ENCODE data around the gene CENPH. TPM values are rescaled to one million over a fixed set of nuclear protein-coding genes. Genes with fewer than 3 reads are reported as not detected.
A peak's percentile ranks its signal among the peaks of the same experiment; 100 is the strongest.

CENPH gene
- total and polyA plus RNA-seq, 2 of the 13 experiments (the other 11 are each of a cell fraction or from before 2014, with no cell fraction given): 11.2 to 28.8 TPM

DNA sequence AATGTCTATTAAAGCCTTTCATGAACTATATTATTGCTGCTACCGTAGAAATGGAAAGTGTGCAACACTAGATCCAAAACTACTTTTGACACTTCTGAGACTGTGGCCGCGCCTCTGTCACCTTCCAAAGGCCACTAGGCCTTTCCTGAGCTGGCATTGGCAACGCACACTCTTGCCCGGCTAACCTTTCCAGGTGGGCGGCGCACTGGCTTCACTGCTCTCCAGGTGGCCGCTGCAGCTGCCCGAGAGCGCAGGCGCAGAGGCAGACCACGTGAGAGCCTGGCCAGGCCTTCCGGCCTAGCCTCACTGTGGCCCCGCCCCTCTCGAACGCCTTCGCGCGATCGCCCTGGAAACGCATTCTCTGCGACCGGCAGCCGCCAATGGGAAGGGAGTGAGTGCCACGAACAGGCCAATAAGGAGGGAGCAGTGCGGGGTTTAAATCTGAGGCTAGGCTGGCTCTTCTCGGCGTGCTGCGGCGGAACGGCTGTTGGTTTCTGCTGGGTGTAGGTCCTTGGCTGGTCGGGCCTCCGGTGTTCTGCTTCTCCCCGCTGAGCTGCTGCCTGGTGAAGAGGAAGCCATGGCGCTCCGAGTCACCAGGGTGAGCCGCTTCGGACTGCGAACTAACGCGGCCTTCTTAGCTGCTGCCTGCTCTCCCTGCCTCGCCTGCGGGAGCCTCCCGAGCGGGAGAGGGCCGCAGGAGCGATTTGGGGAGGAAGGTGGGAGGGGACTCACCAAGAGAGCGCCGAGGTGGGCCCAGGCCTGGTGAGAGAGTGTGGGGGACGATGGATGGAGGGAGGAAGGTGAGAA lies 22.5 kb upstream of the CENPH start, which contains the start of gene CCNB1 (continued):
- no peak for TF ChIP-seq PRPF4 (IDR thresholded peaks at IDR 0.05; ENCODE audit: low read depth, low read length, poor library complexity, severe bottlenecking)
- TF ChIP-seq RFX1 (IDR thresholded peaks at IDR 0.05): peak; percentile 89
- peak; percentile 59; the same call in 1 of the 2 replicates for TF ChIP-seq ZBTB2 (CRISPR knock-in tag; IDR thresholded peaks at IDR 0.05; ENCODE audit: low read depth)
- TF ChIP-seq TSC22D2 (CRISPR knock-in tag; IDR thresholded peaks at IDR 0.05; ENCODE audit: borderline replicate concordance): no peak
- TF ChIP-seq SIN3B (IDR thresholded peaks at IDR 0.05; ENCODE audit: low read length): peak; percentile 97
- TF ChIP-seq ELF4 (CRISPR knock-in tag; IDR thresholded peaks at IDR 0.05; ENCODE audit: borderline replicate concordance): no peak
- peak; percentile 96; the same call in 1 of the 2 replicates for TF ChIP-seq ZNF451 (CRISPR knock-in tag; IDR thresholded peaks at IDR 0.05)
- TF ChIP-seq, protein P1, sequence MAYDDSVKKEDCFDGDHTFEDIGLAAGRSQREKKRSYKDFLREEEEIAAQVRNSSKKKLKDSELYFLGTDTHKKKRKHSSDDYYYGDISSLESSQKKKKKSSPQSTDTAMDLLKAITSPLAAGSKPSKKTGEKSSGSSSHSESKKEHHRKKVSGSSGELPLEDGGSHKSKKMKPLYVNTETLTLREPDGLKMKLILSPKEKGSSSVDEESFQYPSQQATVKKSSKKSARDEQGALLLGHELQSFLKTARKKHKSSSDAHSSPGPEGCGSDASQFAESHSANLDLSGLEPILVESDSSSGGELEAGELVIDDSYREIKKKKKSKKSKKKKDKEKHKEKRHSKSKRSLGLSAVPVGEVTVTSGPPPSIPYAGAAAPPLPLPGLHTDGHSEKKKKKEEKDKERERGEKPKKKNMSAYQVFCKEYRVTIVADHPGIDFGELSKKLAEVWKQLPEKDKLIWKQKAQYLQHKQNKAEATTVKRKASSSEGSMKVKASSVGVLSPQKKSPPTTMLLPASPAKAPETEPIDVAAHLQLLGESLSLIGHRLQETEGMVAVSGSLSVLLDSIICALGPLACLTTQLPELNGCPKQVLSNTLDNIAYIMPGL (CRISPR knock-in tag; IDR thresholded peaks at IDR 0.05; ENCODE audit: borderline replicate concordance in 1 of 2, low read depth in 1 of 2): peak; percentile 57 to 78; a peak in 3 of 4 replicates
- TF ChIP-seq PCBP1 (IDR thresholded peaks at IDR 0.05; ENCODE audit: borderline replicate concordance, low read depth, low read length): peak; percentile 80; the same call in 1 of the 2 replicates
- TF ChIP-seq, protein P2, sequence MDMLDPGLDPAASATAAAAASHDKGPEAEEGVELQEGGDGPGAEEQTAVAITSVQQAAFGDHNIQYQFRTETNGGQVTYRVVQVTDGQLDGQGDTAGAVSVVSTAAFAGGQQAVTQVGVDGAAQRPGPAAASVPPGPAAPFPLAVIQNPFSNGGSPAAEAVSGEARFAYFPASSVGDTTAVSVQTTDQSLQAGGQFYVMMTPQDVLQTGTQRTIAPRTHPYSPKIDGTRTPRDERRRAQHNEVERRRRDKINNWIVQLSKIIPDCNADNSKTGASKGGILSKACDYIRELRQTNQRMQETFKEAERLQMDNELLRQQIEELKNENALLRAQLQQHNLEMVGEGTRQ (IDR thresholded peaks at IDR 0.05; ENCODE audit: low read depth, low read length): peak; percentile 77
- TF ChIP-seq, protein P2 (CRISPR knock-in tag; IDR thresholded peaks at IDR 0.05; ENCODE audit: borderline replicate concordance): peak; percentile 92; the same call in 1 of the 2 replicates
- TF ChIP-seq, protein P3, sequence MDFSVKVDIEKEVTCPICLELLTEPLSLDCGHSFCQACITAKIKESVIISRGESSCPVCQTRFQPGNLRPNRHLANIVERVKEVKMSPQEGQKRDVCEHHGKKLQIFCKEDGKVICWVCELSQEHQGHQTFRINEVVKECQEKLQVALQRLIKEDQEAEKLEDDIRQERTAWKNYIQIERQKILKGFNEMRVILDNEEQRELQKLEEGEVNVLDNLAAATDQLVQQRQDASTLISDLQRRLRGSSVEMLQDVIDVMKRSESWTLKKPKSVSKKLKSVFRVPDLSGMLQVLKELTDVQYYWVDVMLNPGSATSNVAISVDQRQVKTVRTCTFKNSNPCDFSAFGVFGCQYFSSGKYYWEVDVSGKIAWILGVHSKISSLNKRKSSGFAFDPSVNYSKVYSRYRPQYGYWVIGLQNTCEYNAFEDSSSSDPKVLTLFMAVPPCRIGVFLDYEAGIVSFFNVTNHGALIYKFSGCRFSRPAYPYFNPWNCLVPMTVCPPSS (IDR thresholded peaks at IDR 0.05): no peak
- no peak for TF ChIP-seq ZFAT (CRISPR knock-in tag; conservative IDR thresholded peaks at IDR 0.05)
- no peak for TF ChIP-seq ZFP36 (IDR thresholded peaks at IDR 0.05; ENCODE audit: borderline replicate concordance, low read depth, low read length, partially characterized antibody)
- TF ChIP-seq ZNF34 (CRISPR knock-in tag; IDR thresholded peaks at IDR 0.05; ENCODE audit: borderline replicate concordance): no peak
- TF ChIP-seq E2F1 (CRISPR knock-in tag; IDR thresholded peaks at IDR 0.05): peak; percentile 80
- TF ChIP-seq ZNF660 (CRISPR knock-in tag; IDR thresholded peaks at IDR 0.05; ENCODE audit: borderline replicate concordance, low read depth): no peak
- peak; percentile 98 for TF ChIP-seq MXD4 (CRISPR knock-in tag; IDR thresholded peaks at IDR 0.05)
- TF ChIP-seq ZNF232 (CRISPR knock-in tag; IDR thresholded peaks at IDR 0.05; ENCODE audit: borderline replicate concordance): 0 out of 2 replicates have a peak, but pooled peaks have one; percentile 53
- TF ChIP-seq KAT7 (CRISPR knock-in tag; IDR thresholded peaks at IDR 0.05; ENCODE audit: borderline replicate concordance): peak; percentile 26; the same call in 1 of the 2 replicates

All from HepG2 (cell line).